WTC11 (cell line): ENCODE results near the gene CA11. TPM values are rescaled to one million over a fixed set of nuclear protein-coding genes. Genes with fewer than 3 reads are reported as not detected.
"Not testable (repeated sequence)": the region's sequence is repeated elsewhere in the genome, so short reads cannot be mapped to it uniquely, and the experiment has no call there.

ENCODE experiments used
- ATAC-seq: fragments of 200-7000 bp; cut with Tn5 transposase; 2 replicates; pipeline ENCODE4 v1.10.0; 2021; ENCODE audit warnings: mild to moderate bottlenecking, moderate library complexity
- CTCF ChIA-PET: fragments of 300-600 bp; sonication (Branson Sonifier 250); formaldehyde crosslinking; loops from one replicate; lab custom pipeline; 2021; ENCODE audit warnings: antibody characterized with exemption; lab: Charles Lee
- POLR2A ChIA-PET: fragments of 350-600 bp; sonication (Branson Sonifier 250); formaldehyde crosslinking; loops from one replicate; lab custom pipeline; 2021; ENCODE audit warnings: antibody characterized with exemption; lab: Charles Lee
- DNase-seq: peaks from one replicate; pipeline ENCODE4 v3.0.0; 2021; ENCODE audit warnings: low spot score
- H3K27ac Mint-ChIP-seq: 2 replicates; pipeline ENCODE4 v1.8.0; 2021; ENCODE audit warnings: mixed read lengths
- H3K27me3 Mint-ChIP-seq: 2 replicates; pipeline ENCODE4 v1.8.0; 2021; ENCODE audit warnings: low read depth, mild to moderate bottlenecking, moderate library complexity, mixed read lengths
- H3K36me3 Mint-ChIP-seq: 2 replicates; pipeline ENCODE4 v1.8.0; 2021; ENCODE audit warnings: mixed read lengths
- H3K4me1 Mint-ChIP-seq: 2 replicates; pipeline ENCODE4 v1.8.0; 2022; ENCODE audit warnings: mixed read lengths
- H3K4me3 Mint-ChIP-seq: 2 replicates; pipeline ENCODE4 v1.8.0; 2021; ENCODE audit warnings: mild to moderate bottlenecking, moderate library complexity, mixed read lengths
- H3K9me3 Mint-ChIP-seq: 2 replicates; pipeline ENCODE4 v1.8.0; 2021; ENCODE audit warnings: mixed read lengths
- CBFB ChIP-seq: sonication (generic); formaldehyde crosslinking; IDR thresholded peaks from 2 replicates; pipeline ENCODE4 v1.8.1; 2022; ENCODE audit warnings: mild to moderate bottlenecking, low read depth, missing genetic modification reagents
- E2F1 ChIP-seq: sonication (generic); formaldehyde crosslinking; IDR thresholded peaks from 2 replicates; pipeline ENCODE4 v1.8.0; 2022; ENCODE audit warnings: mild to moderate bottlenecking, missing genetic modification reagents
- MLX ChIP-seq: sonication (generic); formaldehyde crosslinking; IDR thresholded peaks from 2 replicates; pipeline ENCODE4 v1.8.1; 2023; ENCODE audit warnings: mild to moderate bottlenecking, missing genetic modification reagents, moderate library complexity
- NFATC4 ChIP-seq: fragments of 250-450 bp; sonication (Bioruptor Pico); IDR thresholded peaks from 2 replicates; pipeline ENCODE4 v1.9.0; 2021; ENCODE audit warnings: mild to moderate bottlenecking
- NFE2L1 ChIP-seq: sonication (generic); formaldehyde crosslinking; IDR thresholded peaks from 2 replicates; pipeline ENCODE4 v1.8.1; 2023; ENCODE audit warnings: missing genetic modification reagents
- NFYB ChIP-seq: sonication (generic); formaldehyde crosslinking; conservative IDR thresholded peaks from 2 replicates; pipeline ENCODE4 v1.8.0; 2022; ENCODE audit warnings: low read depth, missing genetic modification reagents
- OVOL2 ChIP-seq: fragments of 250-450 bp; sonication (Bioruptor Pico); IDR thresholded peaks from 2 replicates; pipeline ENCODE4 v1.9.0; 2021; ENCODE audit warnings: mild to moderate bottlenecking, borderline replicate concordance
- PREB ChIP-seq: sonication (generic); formaldehyde crosslinking; IDR thresholded peaks from 2 replicates; pipeline ENCODE4 v1.8.1; 2022; ENCODE audit warnings: mild to moderate bottlenecking, missing genetic modification reagents, moderate library complexity, borderline replicate concordance
- RELA ChIP-seq: sonication (generic); formaldehyde crosslinking; IDR thresholded peaks from 2 replicates; pipeline ENCODE4 v1.8.1; 2022; ENCODE audit warnings: missing genetic modification reagents, mild to moderate bottlenecking, borderline replicate concordance
- RORB ChIP-seq: fragments of 250-450 bp; sonication (Bioruptor Pico); IDR thresholded peaks from 2 replicates; pipeline ENCODE4 v1.9.0; 2021; ENCODE audit warnings: mild to moderate bottlenecking
- SP1 ChIP-seq: sonication (generic); formaldehyde crosslinking; conservative IDR thresholded peaks from 2 replicates; pipeline ENCODE4 v1.8.1; 2022; ENCODE audit warnings: missing genetic modification reagents
- ZBTB43 ChIP-seq: sonication (generic); formaldehyde crosslinking; IDR thresholded peaks from 2 replicates; pipeline ENCODE4 v1.8.1; 2023; ENCODE audit warnings: mild to moderate bottlenecking, missing genetic modification reagents
- ZNF138 ChIP-seq: sonication (generic); formaldehyde crosslinking; conservative IDR thresholded peaks from 2 replicates; pipeline ENCODE4 v1.8.1; 2022; ENCODE audit warnings: mild to moderate bottlenecking, moderate library complexity, missing genetic modification reagents
- ZNF263 ChIP-seq: sonication (generic); formaldehyde crosslinking; IDR thresholded peaks from 2 replicates; pipeline ENCODE4 v1.8.1; 2022; ENCODE audit warnings: low read depth, mild to moderate bottlenecking, moderate library complexity, missing genetic modification reagents
- ZNF416 ChIP-seq: fragments of 250-450 bp; sonication (Bioruptor Pico); IDR thresholded peaks from 2 replicates; pipeline ENCODE4 v1.9.0; 2021; ENCODE audit warnings: mild to moderate bottlenecking, inconsistent platforms
- ZNF423 ChIP-seq: fragments of 250-450 bp; sonication (Bioruptor Pico); IDR thresholded peaks from 2 replicates; pipeline ENCODE4 v2.1.2; 2022; ENCODE audit warnings: mild to moderate bottlenecking, moderate library complexity
- total RNA-seq: library from RNA; stranded (reverse); gene quantifications from 3 replicates; pipeline ENCODE4 v1.2.3, GENCODE V29; 2021
- TF ChIP-seq, protein P1 (sequence below): sonication (generic); formaldehyde crosslinking; IDR thresholded peaks from 2 replicates; pipeline ENCODE4 v1.8.1; 2023; ENCODE audit warnings: mild to moderate bottlenecking, moderate library complexity, missing genetic modification reagents
- TF ChIP-seq, protein P2 (sequence below): sonication (generic); formaldehyde crosslinking; IDR thresholded peaks from 2 replicates; pipeline ENCODE4 v1.8.1; 2023; ENCODE audit warnings: mild to moderate bottlenecking, missing genetic modification reagents, moderate library complexity

Gene CA11
- total RNA-seq, 1 experiment from 2014 or later = 41.4 TPM

DNA sequence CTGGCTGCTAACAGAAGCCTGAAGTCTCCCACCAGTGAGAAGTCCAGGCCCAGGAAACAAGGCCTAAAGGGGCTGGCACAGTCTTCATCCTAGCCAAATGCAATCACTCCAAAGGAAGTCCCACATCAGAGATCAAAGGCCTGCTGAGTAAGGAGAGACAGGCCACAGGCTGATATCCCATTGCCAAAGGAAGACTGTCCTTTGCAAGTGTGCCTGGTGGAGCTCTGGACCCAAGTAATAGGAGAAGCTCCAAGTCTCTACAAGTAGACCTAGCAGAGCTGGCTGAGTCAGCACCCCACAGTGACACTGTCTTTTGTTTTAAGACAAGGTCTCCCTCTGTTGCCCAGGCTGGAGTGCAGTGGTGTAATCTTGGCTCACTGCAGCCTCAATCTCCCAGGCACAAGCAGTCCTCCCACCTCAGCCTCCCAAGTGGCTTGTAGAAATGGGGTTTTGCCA lies 13.3 kb downstream of the CA11 start:
- DNase-seq (no peak), ATAC-seq (no peak)
- H3K36me3 Mint-ChIP-seq = no peaks in the 10 kb centered on the region
- ChIA-PET POLR2A (no interaction called here), CTCF (interaction anchor here (2.3 kb wide), 1 partner anchor 13 kb away, joined by 8 read pairs; the partner anchor contains the start of gene CA11)
- TF ChIP-seq ZNF138 (CRISPR knock-in tag) = no peak
- peaks cover 8% of the 10 kb centered on the region for H3K27me3 Mint-ChIP-seq
- H3K9me3 Mint-ChIP-seq = no peaks in the 10 kb centered on the region
- no peak overlapping the region for H3K4me3 Mint-ChIP-seq
- H3K27ac Mint-ChIP-seq = no peak overlapping the region
- H3K4me1 Mint-ChIP-seq = peaks cover 35% of the 10 kb centered on the region

- Mint-ChIP-seq H3K4me3 (0 out of 2 replicates have a peak overlapping the region, but pooled peaks have one; percentile 14), H3K4me1 (peaks cover 34% of the 10 kb centered on the region)
- DNase-seq, H3K27ac Mint-ChIP-seq, H3K27me3 Mint-ChIP-seq, POLR2A ChIA-PET, H3K9me3 Mint-ChIP-seq, ATAC-seq, H3K36me3 Mint-ChIP-seq: not testable (repeated sequence)
- CTCF ChIA-PET = interaction anchor here (1.1 to 2.3 kb wide), 2 partner anchors 13 to 44 kb away, joined by 4 to 8 read pairs; partner anchors contain the start of gene CA11
These were observed 13.7 kb downstream of the CA11 start for GRCh38 chr19:48632286-48632685.

GRCh38 chr19:48631225-48631624 lies 14.8 kb downstream of the CA11 start:
- no peak for TF ChIP-seq E2F1
- TF ChIP-seq PREB = no peak
- no peak for TF ChIP-seq NFE2L1 (CRISPR knock-in tag)
- TF ChIP-seq ZNF263 = no peak
- H3K27me3 Mint-ChIP-seq = peaks cover 4% of the 10 kb centered on the region
- H3K4me1 Mint-ChIP-seq = peaks cover 34% of the 10 kb centered on the region
- ATAC-seq (no peak), DNase-seq (no peak)
- no peaks in the 10 kb centered on the region for H3K36me3 Mint-ChIP-seq
- no peak overlapping the region for H3K27ac Mint-ChIP-seq
- ChIA-PET CTCF (interaction anchor here (0.6 to 3.0 kb wide), 13 partner anchors 9 to 362 kb away, joined by 3 to 20 read pairs (median 6); partner anchors contain the start of genes CA11, FAM83E, RPL18 and RUVBL2), POLR2A (interaction anchor here (0.7 to 3.4 kb wide), 10 partner anchors 8 to 363 kb away, joined by 3 to 23 read pairs (median 6); partner anchors contain the start of genes CA11, FAM83E, RPL18 and RUVBL2)
- peak overlapping the region; percentile 71 for H3K4me3 Mint-ChIP-seq
- no peaks in the 10 kb centered on the region for H3K9me3 Mint-ChIP-seq

DNA sequence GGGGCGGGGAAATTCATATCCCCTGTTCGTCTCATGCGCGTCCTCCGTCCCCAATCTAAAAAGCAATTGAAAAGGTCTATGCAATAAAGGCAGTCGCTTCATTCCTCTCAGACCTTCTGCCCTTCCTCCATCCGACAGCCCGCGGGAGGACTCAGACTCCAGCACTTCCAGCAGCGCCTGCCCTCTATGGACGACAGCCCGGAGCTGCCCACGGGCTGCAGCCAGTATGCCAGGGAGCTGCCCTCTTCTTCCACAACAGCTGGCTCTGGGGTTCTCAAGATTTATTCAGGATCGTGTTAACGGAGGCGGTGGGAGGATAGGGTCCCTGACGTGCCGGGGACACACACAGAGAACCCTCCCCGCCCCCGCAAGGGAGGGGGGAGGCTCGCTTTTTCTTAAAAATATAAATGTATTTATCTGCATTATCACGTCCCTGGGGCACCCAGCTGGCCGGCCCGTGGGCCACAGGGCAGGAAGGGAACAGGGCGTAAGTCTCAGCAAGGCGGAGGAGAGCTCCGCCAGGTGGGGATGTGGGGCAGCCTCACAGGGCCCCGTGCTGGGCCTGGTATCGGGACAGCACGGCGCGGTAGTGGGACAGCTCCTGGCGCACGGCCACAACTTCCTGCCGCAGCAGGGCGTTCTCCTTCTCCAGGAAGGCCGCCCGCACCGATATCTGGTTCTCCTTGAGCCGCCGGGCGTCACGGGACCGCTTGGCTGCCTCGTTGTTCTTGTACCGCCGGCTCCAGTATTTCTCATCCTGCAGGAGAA lies 15.5 kb downstream of the CA11 start:
- peak overlapping the region; percentile 99 for H3K27ac Mint-ChIP-seq
- H3K36me3 Mint-ChIP-seq = no peaks in the 10 kb centered on the region
- H3K4me1 Mint-ChIP-seq = peaks cover 32% of the 10 kb centered on the region
- ATAC-seq (peak; percentile 11), DNase-seq (peak; percentile 72)
- peak overlapping the region; percentile 71 for H3K4me3 Mint-ChIP-seq
- POLR2A ChIA-PET = interaction anchor here (0.5 to 3.4 kb wide), 16 partner anchors 9 to 363 kb away, joined by 3 to 23 read pairs (median 4); partner anchors contain the start of genes CA11, FAM83E, RPL18 and RUVBL2
- CTCF ChIA-PET = interaction anchor here (0.6 to 3.0 kb wide), 25 partner anchors 8 to 363 kb away, joined by 3 to 20 read pairs (median 4); partner anchors contain the start of genes CA11, FAM83E, RPL18 and RUVBL2
- H3K9me3 Mint-ChIP-seq = no peaks in the 10 kb centered on the region
- no peaks in the 10 kb centered on the region for H3K27me3 Mint-ChIP-seq
- TF ChIP-seq NFYB (0 out of 2 replicates have a peak, but pooled peaks have one; percentile 3), SP1 (CRISPR knock-in tag) (no peak; the same call in 1 of the 2 replicates), NFATC4 (CRISPR knock-in tag) (peak; percentile 85), E2F1 (no peak), RELA (CRISPR knock-in tag) (peak; percentile 77; the same call in 1 of the 2 replicates), MLX (CRISPR knock-in tag) (no peak), RORB (CRISPR knock-in tag) (no peak), OVOL2 (CRISPR knock-in tag) (no peak), ZBTB43 (no peak; the same call in 1 of the 2 replicates), CBFB (CRISPR knock-in tag) (no peak), ZNF138 (CRISPR knock-in tag) (no peak), ZNF423 (no peak), ZNF416 (CRISPR knock-in tag) (peak; percentile 92)
- TF ChIP-seq, protein P1, sequence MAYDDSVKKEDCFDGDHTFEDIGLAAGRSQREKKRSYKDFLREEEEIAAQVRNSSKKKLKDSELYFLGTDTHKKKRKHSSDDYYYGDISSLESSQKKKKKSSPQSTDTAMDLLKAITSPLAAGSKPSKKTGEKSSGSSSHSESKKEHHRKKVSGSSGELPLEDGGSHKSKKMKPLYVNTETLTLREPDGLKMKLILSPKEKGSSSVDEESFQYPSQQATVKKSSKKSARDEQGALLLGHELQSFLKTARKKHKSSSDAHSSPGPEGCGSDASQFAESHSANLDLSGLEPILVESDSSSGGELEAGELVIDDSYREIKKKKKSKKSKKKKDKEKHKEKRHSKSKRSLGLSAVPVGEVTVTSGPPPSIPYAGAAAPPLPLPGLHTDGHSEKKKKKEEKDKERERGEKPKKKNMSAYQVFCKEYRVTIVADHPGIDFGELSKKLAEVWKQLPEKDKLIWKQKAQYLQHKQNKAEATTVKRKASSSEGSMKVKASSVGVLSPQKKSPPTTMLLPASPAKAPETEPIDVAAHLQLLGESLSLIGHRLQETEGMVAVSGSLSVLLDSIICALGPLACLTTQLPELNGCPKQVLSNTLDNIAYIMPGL (CRISPR knock-in tag) = 0 out of 2 replicates have a peak, but pooled peaks have one; percentile 28
- TF ChIP-seq, protein P2, sequence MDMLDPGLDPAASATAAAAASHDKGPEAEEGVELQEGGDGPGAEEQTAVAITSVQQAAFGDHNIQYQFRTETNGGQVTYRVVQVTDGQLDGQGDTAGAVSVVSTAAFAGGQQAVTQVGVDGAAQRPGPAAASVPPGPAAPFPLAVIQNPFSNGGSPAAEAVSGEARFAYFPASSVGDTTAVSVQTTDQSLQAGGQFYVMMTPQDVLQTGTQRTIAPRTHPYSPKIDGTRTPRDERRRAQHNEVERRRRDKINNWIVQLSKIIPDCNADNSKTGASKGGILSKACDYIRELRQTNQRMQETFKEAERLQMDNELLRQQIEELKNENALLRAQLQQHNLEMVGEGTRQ (CRISPR knock-in tag) = peak; percentile 39; the same call in 1 of the 2 replicates
